IMR-90 (cell line): ENCODE data around the gene LHFPL6. TPM values are rescaled to one million over a fixed set of nuclear protein-coding genes. Genes with fewer than 3 reads are reported as not detected.

Source experiments
- ATAC-seq: fragments of 200-7000 bp; cut with Tn5 transposase; 2 replicates; pipeline ENCODE4 v1.9.1; 2020; ENCODE audit warnings: low read depth, mild to moderate bottlenecking, moderate library complexity
- BruUV-seq: library from RNA; stranded (reverse); fragments of 400-500 nt; replicated peaks from 2 replicates; lab custom pipeline; 2021; lab: Mats Ljungman, UMichigan
- CTCF ChIA-PET: fragments of 300-600 bp; formaldehyde crosslinking; extraction: SDS; loops from one replicate; lab custom pipeline; 2021; ENCODE audit warnings: antibody characterized with exemption; lab: Yijun Ruan, JAX
- POLR2A ChIA-PET: fragments of 300-600 bp; sonication (Branson Sonifier 250); formaldehyde crosslinking; loops from one replicate; lab custom pipeline; 2022; ENCODE audit warnings: antibody characterized with exemption; ENCODE audit not compliant: unreplicated experiment; lab: Charles Lee
- DNase-seq: peaks from one replicate; pipeline ENCODE4 v3.0.0; 2013
- H2AFZ ChIP-seq: replicated peaks from 2 replicates; pipeline ENCODE3; 2013; ENCODE audit warnings: low read length, mild to moderate bottlenecking; ENCODE audit not compliant: poor library complexity
- H2AK5ac ChIP-seq: 2 replicates; pipeline ENCODE4 v1.6.1; 2013; ENCODE audit warnings: low read depth, low read length, inconsistent platforms
- H2AK9ac ChIP-seq: replicated peaks from 2 replicates; pipeline ENCODE3; 2013; ENCODE audit warnings: mild to moderate bottlenecking, low read depth, low read length, moderate library complexity; ENCODE audit not compliant: poor library complexity
- H2BK120ac ChIP-seq: 2 replicates; pipeline ENCODE4 v1.6.1; 2013; ENCODE audit warnings: low read depth, low read length, inconsistent platforms
- H2BK15ac ChIP-seq: 3 replicates; pipeline ENCODE4 v1.6.1; 2013; ENCODE audit warnings: low read depth, low read length, inconsistent platforms
- H2BK20ac ChIP-seq: 2 replicates; pipeline ENCODE4 v1.6.1; 2013; ENCODE audit warnings: low read depth, mild to moderate bottlenecking, inconsistent platforms, low read length, moderate library complexity
- H2BK5ac ChIP-seq: 2 replicates; pipeline ENCODE4 v1.6.1; 2013; ENCODE audit warnings: mild to moderate bottlenecking, low read depth, low read length, inconsistent platforms; ENCODE audit not compliant: poor library complexity, severe bottlenecking
- H3K14ac ChIP-seq: replicated peaks from 2 replicates; pipeline ENCODE4 v1.6.1; 2013; ENCODE audit warnings: low read depth, low read length, inconsistent platforms
- H3K18ac ChIP-seq: 2 replicates; pipeline ENCODE4 v1.6.1; 2013; ENCODE audit warnings: low read depth, low read length, control low read depth
- H3K23ac ChIP-seq: 2 replicates; pipeline ENCODE4 v1.6.1; 2013; ENCODE audit warnings: low read depth, low read length, inconsistent platforms
- H3K27ac ChIP-seq: 2 replicates; pipeline ENCODE4 v1.5.1; 2013; ENCODE audit warnings: mild to moderate bottlenecking, control low read depth, low read length; ENCODE audit not compliant: insufficient read depth
- H3K27me3 ChIP-seq: 2 replicates; pipeline ENCODE4 v1.6.1; 2013; ENCODE audit warnings: low read length; ENCODE audit not compliant: control insufficient read depth, insufficient read depth
- H3K36me3 ChIP-seq: 2 replicates; pipeline ENCODE4 v1.6.1; 2013; ENCODE audit warnings: low read length, mixed read lengths; ENCODE audit not compliant: control insufficient read depth, insufficient read depth
- H3K4ac ChIP-seq: 2 replicates; pipeline ENCODE4 v1.6.1; 2013; ENCODE audit warnings: low read depth, low read length, inconsistent platforms
- H3K4me1 ChIP-seq: 2 replicates; pipeline ENCODE4 v1.6.1; 2013; ENCODE audit warnings: low read length, mixed read lengths; ENCODE audit not compliant: control insufficient read depth, insufficient read depth
- H3K4me2 ChIP-seq: 2 replicates; pipeline ENCODE4 v1.6.1; 2013; ENCODE audit warnings: low read depth, mild to moderate bottlenecking, control low read depth, low read length, moderate library complexity
- H3K4me3 ChIP-seq: 2 replicates; pipeline ENCODE4 v1.5.1; 2013; ENCODE audit warnings: low read depth, mild to moderate bottlenecking, control low read depth, low read length, moderate library complexity; ENCODE audit not compliant: insufficient read depth
- H3K56ac ChIP-seq: 2 replicates; pipeline ENCODE4 v1.6.1; 2013; ENCODE audit warnings: low read length, inconsistent platforms; ENCODE audit not compliant: insufficient read depth; ENCODE audit errors: extremely low read depth
- H3K79me1 ChIP-seq, 2 experiments: 2 replicates each; pipeline ENCODE4 v1.6.1; 2013; ENCODE audit warnings: low read length in 2 of 2, inconsistent platforms in 1 of 2, low read depth in 1 of 2
- H3K9ac ChIP-seq: 2 replicates; pipeline ENCODE4 v1.6.1; 2013; ENCODE audit warnings: low read depth, low read length, control low read depth
- H3K9me1 ChIP-seq: 2 replicates; pipeline ENCODE4 v1.6.1; 2013; ENCODE audit warnings: low read length, inconsistent platforms; ENCODE audit not compliant: insufficient read depth
- H3K9me3 ChIP-seq: 2 replicates; pipeline ENCODE4 v1.6.1; 2013; ENCODE audit warnings: low read length; ENCODE audit not compliant: control insufficient read depth, insufficient read depth
- H4K20me1 ChIP-seq: 2 replicates; pipeline ENCODE4 v1.6.1; 2013; ENCODE audit warnings: low read length, inconsistent platforms; ENCODE audit not compliant: insufficient read depth
- H4K5ac ChIP-seq: 2 replicates; pipeline ENCODE4 v1.6.1; 2013; ENCODE audit warnings: mild to moderate bottlenecking, low read depth, low read length, control low read depth
- H4K8ac ChIP-seq, 2 experiments: 2 replicates each; pipeline ENCODE4 v1.6.1; 2013; ENCODE audit warnings: low read depth in 2 of 2, low read length in 2 of 2, control low read depth in 1 of 2, inconsistent platforms in 1 of 2
- H4K91ac ChIP-seq: 2 replicates; pipeline ENCODE4 v1.6.1; 2013; ENCODE audit warnings: low read depth, low read length, inconsistent platforms; ENCODE audit not compliant: insufficient read depth
- BHLHE40 ChIP-seq: fragments of 150-350 bp; IDR thresholded peaks from 2 replicates; pipeline ENCODE4 v1.6.1; 2016; ENCODE audit warnings: mild to moderate bottlenecking, low read depth, low read length
- CEBPB ChIP-seq: IDR thresholded peaks from 2 replicates; pipeline ENCODE4 v1.6.1; 2012; ENCODE audit warnings: low read depth, low read length, improper control_type of control experiment
- CHD1 ChIP-seq: IDR thresholded peaks from 2 replicates; pipeline ENCODE4 v1.6.1; 2012; ENCODE audit warnings: low read depth, low read length, improper control_type of control experiment
- CTCF ChIP-seq: conservative IDR thresholded peaks from 2 replicates; pipeline ENCODE4 v1.5.1; 2012; ENCODE audit warnings: mild to moderate bottlenecking, low read depth, low read length, improper control_type of control experiment
- ELK1 ChIP-seq: fragments of 150-350 bp; IDR thresholded peaks from 2 replicates; pipeline ENCODE4 v1.6.1; 2016; ENCODE audit warnings: low read depth, mild to moderate bottlenecking, low read length, moderate library complexity, borderline replicate concordance
- FOS ChIP-seq: fragments of 150-350 bp; IDR thresholded peaks from 2 replicates; pipeline ENCODE4 v1.6.1; 2016; ENCODE audit warnings: low read depth, low read length
- MAFK ChIP-seq: IDR thresholded peaks from 2 replicates; pipeline ENCODE4 v1.6.1; 2012; ENCODE audit warnings: low read depth, low read length, improper control_type of control experiment
- MAZ ChIP-seq: IDR thresholded peaks from 2 replicates; pipeline ENCODE4 v1.6.1; 2012; ENCODE audit warnings: low read depth, mild to moderate bottlenecking, low read length, improper control_type of control experiment, moderate library complexity, borderline replicate concordance
- MXI1 ChIP-seq: IDR thresholded peaks from 2 replicates; pipeline ENCODE4 v1.6.1; 2012; ENCODE audit warnings: low read depth, mild to moderate bottlenecking, low read length, moderate library complexity, borderline replicate concordance
- NFE2L2 ChIP-seq: fragments of 150-350 bp; IDR thresholded peaks from 2 replicates; pipeline ENCODE4 v1.6.1; 2016; ENCODE audit warnings: low read depth, mild to moderate bottlenecking, low read length
- POLR2A ChIP-seq: IDR thresholded peaks from 2 replicates; pipeline ENCODE4 v1.6.1; 2012; ENCODE audit warnings: mild to moderate bottlenecking, low read depth, low read length
- RAD21 ChIP-seq: IDR thresholded peaks from 2 replicates; pipeline ENCODE4 v1.6.1; 2012; ENCODE audit warnings: low read length, improper control_type of control experiment
- RCOR1 ChIP-seq: IDR thresholded peaks from 2 replicates; pipeline ENCODE4 v1.6.1; 2012; ENCODE audit warnings: mild to moderate bottlenecking, low read length, improper control_type of control experiment; ENCODE audit not compliant: insufficient replicate concordance
- RFX5 ChIP-seq: IDR thresholded peaks from 2 replicates; pipeline ENCODE4 v1.8.0; 2012; ENCODE audit warnings: low read depth, mild to moderate bottlenecking, low read length, moderate library complexity
- SMC3 ChIP-seq: fragments of 150-350 bp; IDR thresholded peaks from 2 replicates; pipeline ENCODE4 v1.6.1; 2016; ENCODE audit warnings: low read depth, mild to moderate bottlenecking, antibody characterized with exemption, low read length, moderate library complexity
- USF2 ChIP-seq: fragments of 150-350 bp; IDR thresholded peaks from 2 replicates; pipeline ENCODE4 v1.6.1; 2017; ENCODE audit warnings: mild to moderate bottlenecking, antibody characterized with exemption, low read length, low read depth
- WGBS, 2 experiments: methylation state at CpG; one replicate each; pipeline versions ENCODE4 v1.1.5 to v1.1.7; 2013; ENCODE audit warnings: missing lambda C conversion rate in 2 of 2; ENCODE audit not compliant: insufficient read length in 1 of 2; ENCODE audit errors: extremely low coverage in 2 of 2; 5-methylcytosine and 5-hydroxymethylcytosine counted together
- dilution Hi-C: fragments of 300-500 bp; cut with HindIII; formaldehyde crosslinking; loops from one replicate; pipeline ENCODE4 v1.14.3; 2018; ENCODE audit warnings: low sequenced_read_pairs; ENCODE audit not compliant: unreplicated experiment
- in situ Hi-C: fragments of 300-500 bp; cut with MboI; formaldehyde crosslinking; loops from 3 replicates; pipeline ENCODE4 v1.14.3; 2019; ENCODE audit warnings: low sequenced_read_pairs, inconsistent platforms, mixed read lengths
- intact Hi-C: fragments of 100-400 bp; cut with micrococcal nuclease; formaldehyde crosslinking; loops from 2 replicates; pipeline ENCODE4 v1.10.0; 2022
- polyA plus RNA-seq, 3 experiments: library from polyadenylated mRNA; depleted of rRNA; stranded (reverse); fragments of >200 nt; gene quantifications; 2 replicates each; pipeline ENCODE4 v1.2.3, GENCODE V29; 2012; ENCODE audit warnings: low replicate concordance in 1 of 3
- total RNA-seq: library from RNA; depleted of rRNA; stranded (reverse); fragments of >200 nt; gene quantifications from 2 replicates; pipeline ENCODE4 v1.2.3, GENCODE V29; 2012

LHFPL6 gene
- total and polyA plus RNA-seq, 2 of the 4 experiments (the other 2 are of a cell fraction): 24.7 to 36.1 TPM

GRCh38 chr13:39336207-39336606 lies 266.8 kb downstream of the LHFPL6 start:
- WGBS, 2 experiments: 60% methylated on average over 1 of the region's 4 CpGs; no CpG with 5 or more reads in 1 of the 2 experiments
- no peak overlapping the region for H4K5ac ChIP-seq
- in situ Hi-C loops: no loop called here
- POLR2A ChIA-PET: no interaction called here
- no peaks in the 10 kb centered on the region for H3K9me1 ChIP-seq
- H3K23ac ChIP-seq: no peak overlapping the region
- ATAC-seq (no peak), DNase-seq (no peak)
- H3K9me3 ChIP-seq: no peaks in the 10 kb centered on the region
- H3K56ac ChIP-seq: no peak overlapping the region
- no peak overlapping the region for H3K4me2 ChIP-seq
- H2BK120ac ChIP-seq: no peak overlapping the region
- H2BK15ac ChIP-seq: no peak overlapping the region
- no peaks in the 10 kb centered on the region for H4K20me1 ChIP-seq
- H3K14ac ChIP-seq: no peak overlapping the region
- no peak overlapping the region for H3K18ac ChIP-seq
- H3K4ac ChIP-seq: no peak overlapping the region
- no peak overlapping the region for H3K27ac ChIP-seq
- no peak overlapping the region for H2AK5ac ChIP-seq
- H3K4me1 ChIP-seq: no peaks in the 10 kb centered on the region
- H2BK5ac ChIP-seq: no peak overlapping the region
- no peaks in the 10 kb centered on the region for H3K27me3 ChIP-seq
- no peak for TF ChIP-seq USF2
- no peak for TF ChIP-seq MAZ
- no peak for TF ChIP-seq SMC3
- TF ChIP-seq CTCF: no peak
- TF ChIP-seq ELK1: no peak
- no peak for TF ChIP-seq FOS
- TF ChIP-seq POLR2A: no peak
- no peak for TF ChIP-seq RFX5
- TF ChIP-seq RCOR1: no peak
- no peak for TF ChIP-seq MXI1
- no peak for TF ChIP-seq RAD21
- TF ChIP-seq BHLHE40: no peak
- no peak for TF ChIP-seq CHD1
- TF ChIP-seq MAFK: no peak
- TF ChIP-seq CEBPB: no peak
- no peak for TF ChIP-seq NFE2L2
- H3K9ac ChIP-seq: no peak overlapping the region
- no peak overlapping the region for H3K4me3 ChIP-seq
- H2AFZ ChIP-seq: no peak overlapping the region
- H2AK9ac ChIP-seq: no peak overlapping the region
- no peaks in the 10 kb centered on the region for H3K36me3 ChIP-seq
- dilution Hi-C loops: no loop called here
- CTCF ChIA-PET: interaction anchor here (1.3 kb wide), 1 partner anchor 13 kb away, joined by 3 read pairs; no protein-coding TSS in a partner anchor
- H2BK20ac ChIP-seq: no peak overlapping the region
- H3K79me1 ChIP-seq: no peaks in the 10 kb centered on the region
- H4K8ac ChIP-seq: no peak overlapping the region
- no TSS peak for BruUV-seq
- intact Hi-C loops: no loop called here
- no peak overlapping the region for H4K91ac ChIP-seq
